Common myeloid progenitor, CD34-positive (primary cell): ENCODE results near the gene AKT3.

Experiments
- CTCF ChIA-PET: fragments of 350-600 bp; sonication (Branson Sonifier 250); formaldehyde crosslinking; loops from one replicate; lab custom pipeline; 2021; ENCODE audit warnings: antibody characterized with exemption; lab: Charles Lee
- POLR2A ChIA-PET: fragments of 350-600 bp; sonication (Branson Sonifier 250); formaldehyde crosslinking; loops from one replicate; lab custom pipeline; 2021; ENCODE audit warnings: antibody characterized with exemption; lab: Charles Lee
- DNase-seq, 3 donors: peaks; one replicate each; pipeline versions ENCODE4 v3.0.0 to v3.0.0-alpha.2; 2013
- H3K27ac ChIP-seq, 2 experiments: 1 replicate in 1 of 2; 2 replicates in 1 of 2; pipeline ENCODE4 v1.7.0; 2013; ENCODE audit warnings: inconsistent platforms in 2 of 2, low read length in 2 of 2, mild to moderate bottlenecking in 2 of 2, low read depth in 1 of 2, moderate library complexity in 1 of 2; ENCODE audit not compliant: severe bottlenecking in 2 of 2, insufficient read depth in 1 of 2, poor library complexity in 1 of 2
- H3K27me3 ChIP-seq, 5 experiments: replicated peaks in 2 of 5; 1 replicate in 3 of 5; 2 replicates in 2 of 5; pipeline versions ENCODE4 v1.6.1 to v1.7.0; 2013; ENCODE audit warnings: low read length in 4 of 5, mild to moderate bottlenecking in 2 of 5, moderate library complexity in 2 of 5, inconsistent platforms in 1 of 5; ENCODE audit not compliant: insufficient read depth in 5 of 5, control insufficient read depth in 4 of 5
- H3K36me3 ChIP-seq, 4 experiments: 1 replicate in 2 of 4; 2 replicates in 2 of 4; pipeline versions ENCODE4 v1.6.1 to v1.7.0; 2013; ENCODE audit warnings: low read length in 3 of 4, control low read depth in 1 of 4, mild to moderate bottlenecking in 1 of 4; ENCODE audit not compliant: control insufficient read depth in 4 of 4, insufficient read depth in 4 of 4
- H3K4me1 ChIP-seq, 4 experiments: 1 replicate in 3 of 4; 2 replicates in 1 of 4; pipeline versions ENCODE4 v1.6.1 to v1.7.1; 2013; ENCODE audit warnings: low read length in 3 of 4, mild to moderate bottlenecking in 3 of 4, control low read depth in 1 of 4, inconsistent platforms in 1 of 4, moderate library complexity in 1 of 4; ENCODE audit not compliant: control insufficient read depth in 4 of 4, insufficient read depth in 4 of 4; ENCODE audit errors: control extremely low read depth in 1 of 4
- H3K4me3 ChIP-seq, 7 experiments: 1 replicate in 4 of 7; 2 replicates in 3 of 7; pipeline versions ENCODE4 v1.5.1 to v1.7.0; 2013; ENCODE audit warnings: mild to moderate bottlenecking in 7 of 7, low read length in 6 of 7, moderate library complexity in 6 of 7, inconsistent platforms in 2 of 7, low read depth in 2 of 7, control low read depth in 1 of 7; ENCODE audit not compliant: insufficient read depth in 4 of 7, control insufficient read depth in 1 of 7; ENCODE audit errors: extremely low read depth in 1 of 7
- H3K9me3 ChIP-seq, 5 experiments: 1 replicate in 4 of 5; 2 replicates in 1 of 5; pipeline versions ENCODE4 v1.6.1 to v1.7.1; 2013; ENCODE audit warnings: low read length in 4 of 5, mild to moderate bottlenecking in 2 of 5, inconsistent platforms in 1 of 5, low read depth in 1 of 5, moderate library complexity in 1 of 5; ENCODE audit not compliant: control insufficient read depth in 4 of 5, insufficient read depth in 2 of 5; ENCODE audit errors: control extremely low read depth in 1 of 5
- WGBS: methylation state at CpG from one replicate; pipeline ENCODE4 v1.1.5; 2013; ENCODE audit not compliant: insufficient coverage; 5-methylcytosine and 5-hydroxymethylcytosine counted together

AKT3 gene

GRCh38 chr1:243646841-243647240 is 203.2 kb downstream of the AKT3 start:
- H3K4me3 ChIP-seq, result no peak overlapping the region
- H3K4me1 ChIP-seq, result no peaks in the 10 kb centered on the region
- H3K36me3 ChIP-seq, result peaks cover 3 to 49% (median 8%) of the 10 kb centered on the region in 4 experiments
- no peak overlapping the region for H3K27ac ChIP-seq
- H3K9me3 ChIP-seq, result peaks cover 0 to 14% (median 0%) of the 10 kb centered on the region in 5 experiments
- no CpG with 5 or more reads among the region's 2 CpGs for WGBS
- ChIA-PET CTCF (no interaction called here), POLR2A (no interaction called here)
- DNase-seq, result no peak
- H3K27me3 ChIP-seq, result no peaks in the 10 kb centered on the region

GRCh38 chr1:243645281-243645680 is 204.8 kb downstream of the AKT3 start:
- Histone ChIP-seq H3K4me3 (no peak overlapping the region), H3K9me3 (peaks cover 0 to 15% (median 0%) of the 10 kb centered on the region in 5 experiments), H3K27ac (no peak overlapping the region), H3K4me1 (no peaks in the 10 kb centered on the region), H3K36me3 (peaks cover 4 to 53% (median 10%) of the 10 kb centered on the region in 4 experiments), H3K27me3 (no peaks in the 10 kb centered on the region)
- ChIA-PET CTCF (interaction anchor here (1.0 kb wide), 1 partner anchor 19 kb away, joined by 3 read pairs; no protein-coding TSS in a partner anchor), POLR2A (no interaction called here)
- 100% methylated on average over 1 of the region's 6 CpGs for WGBS
- DNase-seq, result no peak

DNA sequence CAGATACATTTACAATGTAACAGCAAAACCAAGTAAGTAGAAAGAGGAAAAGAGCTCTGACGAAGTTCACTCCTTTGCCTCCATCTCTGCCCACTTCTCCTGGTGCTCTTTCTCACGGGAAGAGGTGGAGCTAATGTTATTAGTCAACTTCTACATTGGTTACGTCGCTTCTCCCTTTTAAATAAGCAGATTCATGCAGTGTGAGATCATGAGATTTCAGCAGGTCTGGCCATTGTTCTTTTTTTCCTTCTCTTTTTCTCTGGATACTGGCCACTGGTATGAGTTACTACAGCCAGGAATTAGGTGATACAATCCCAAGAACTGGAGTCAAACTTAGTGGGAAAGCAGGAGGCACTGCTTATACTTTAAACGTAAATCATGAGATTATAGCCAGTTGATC is 207.1 kb downstream of the AKT3 start:
- Histone ChIP-seq H3K27ac (no peak overlapping the region), H3K27me3 (no peaks in the 10 kb centered on the region), H3K9me3 (peaks cover 0 to 33% (median 4%) of the 10 kb centered on the region in 5 experiments), H3K4me1 (no peaks in the 10 kb centered on the region), H3K4me3 (no peak overlapping the region), H3K36me3 (peaks cover 4 to 68% (median 10%) of the 10 kb centered on the region in 4 experiments)
- CTCF ChIA-PET, result no interaction called here
- POLR2A ChIA-PET, result no interaction called here
- no peak for DNase-seq
- 100% methylated on average over 2 of the region's 5 CpGs for WGBS

DNA sequence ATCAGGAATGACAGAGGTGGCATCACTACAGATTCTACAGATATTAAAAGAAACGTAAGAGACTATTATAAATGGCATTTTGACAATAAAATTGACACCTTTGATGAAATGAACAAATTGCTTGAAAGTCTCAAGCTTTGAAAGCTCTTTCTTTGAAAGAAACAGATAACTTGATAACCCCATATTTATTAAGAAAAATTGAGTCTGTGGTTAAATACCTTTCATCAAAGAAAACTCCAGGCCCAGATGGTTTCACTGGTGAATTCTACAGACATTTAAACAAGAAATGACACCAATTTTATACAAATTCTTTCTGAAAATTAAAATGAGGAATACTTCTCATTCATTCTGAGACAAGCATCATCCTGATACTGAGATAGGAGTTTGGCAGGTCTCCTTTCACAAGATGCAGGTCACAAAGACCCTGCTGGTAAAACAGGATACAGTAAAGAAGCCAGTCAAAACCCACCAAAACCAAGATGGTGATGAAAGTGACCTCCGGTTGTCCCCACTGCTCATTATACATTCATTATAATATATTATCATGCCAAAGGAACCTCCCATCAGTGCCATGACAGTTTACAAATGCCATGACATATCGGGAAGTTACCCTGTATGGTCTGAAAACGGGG is 210.9 kb downstream of the AKT3 start:
- DNase-seq, result peak in 1 of 3 donors; percentile 33
- Histone ChIP-seq H3K27me3 (no peaks in the 10 kb centered on the region), H3K9me3 (peaks cover 0 to 24% (median 4%) of the 10 kb centered on the region in 5 experiments), H3K4me3 (no peak overlapping the region), H3K4me1 (no peaks in the 10 kb centered on the region), H3K36me3 (peaks cover 0 to 55% (median 5%) of the 10 kb centered on the region in 4 experiments), H3K27ac (no peak overlapping the region)
- POLR2A ChIA-PET, result no interaction called here
- 95% methylated on average over 3 of the region's 4 CpGs for whole genome bisulfite sequencing
- CTCF ChIA-PET, result no interaction called here

DNA sequence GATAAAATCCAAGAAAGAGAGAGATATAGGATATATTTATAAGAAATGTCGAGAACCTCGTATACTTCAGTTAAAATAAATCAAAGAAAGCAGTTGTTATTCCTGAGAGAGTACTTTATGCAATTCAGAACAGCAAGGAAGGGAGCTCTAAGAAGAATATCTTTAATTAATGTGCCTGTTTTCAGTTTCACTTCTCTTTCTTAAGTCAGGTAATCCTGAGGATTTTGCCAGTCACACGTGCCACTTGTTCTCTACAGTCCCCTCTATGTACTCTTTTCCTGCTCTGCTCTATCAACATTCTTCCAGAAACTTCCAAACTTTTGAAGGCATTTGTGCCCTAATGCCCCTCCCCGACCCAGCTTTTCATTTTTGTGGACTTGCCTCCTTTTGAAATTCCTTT is 211.9 kb downstream of the AKT3 start:
- ChIA-PET CTCF (no interaction called here), POLR2A (interaction anchor here (0.6 kb wide), 1 partner anchor 21 kb away, joined by 3 read pairs; no protein-coding TSS in a partner anchor)
- Histone ChIP-seq H3K4me3 (no peak overlapping the region), H3K36me3 (peaks cover 0 to 56% (median 5%) of the 10 kb centered on the region in 4 experiments), H3K27me3 (no peaks in the 10 kb centered on the region), H3K4me1 (no peaks in the 10 kb centered on the region), H3K9me3 (peaks cover 0 to 24% (median 4%) of the 10 kb centered on the region in 5 experiments), H3K27ac (no peak overlapping the region)
- DNase-seq, result no peak
- WGBS, result 82% methylated on average over 1 of the region's 4 CpGs

- H3K4me3 ChIP-seq, result no peak overlapping the region
- no peaks in the 10 kb centered on the region for H3K4me1 ChIP-seq
- 87% methylated on average over 2 of the region's 2 CpGs for WGBS
- POLR2A ChIA-PET, result no interaction called here
- no peak overlapping the region for H3K27ac ChIP-seq
- CTCF ChIA-PET, result no interaction called here
- DNase-seq, result no peak
- peaks cover 2 to 79% (median 20%) of the 10 kb centered on the region in 4 experiments for H3K36me3 ChIP-seq
- H3K27me3 ChIP-seq, result no peaks in the 10 kb centered on the region
- H3K9me3 ChIP-seq, result peaks cover 4 to 38% (median 9%) of the 10 kb centered on the region in 5 experiments
Observed at GRCh38 chr1:243628476-243628907, 221.6 kb downstream of the AKT3 start.

DNA sequence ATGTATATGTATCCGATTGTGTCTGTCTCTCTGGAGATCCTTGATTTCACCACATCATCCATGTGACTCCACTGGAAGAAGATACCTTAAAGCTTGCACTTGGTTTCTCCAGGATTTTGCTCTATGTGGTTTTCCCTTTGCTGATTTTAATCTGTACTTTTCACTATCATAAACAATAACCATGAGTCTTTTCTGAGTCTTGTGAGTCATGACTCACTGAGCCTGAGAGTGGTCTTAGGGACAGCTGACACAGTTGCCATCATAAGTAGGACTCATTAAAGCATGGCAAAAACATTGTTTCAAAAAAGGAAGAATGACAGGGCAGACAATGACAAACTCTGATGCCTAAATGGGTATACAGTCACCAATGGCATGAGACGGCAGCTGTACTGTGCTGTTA is 226.2 kb downstream of the AKT3 start:
- CTCF ChIA-PET, result no interaction called here
- H3K36me3 ChIP-seq, result peaks cover 6 to 78% (median 21%) of the 10 kb centered on the region in 4 experiments
- H3K4me1 ChIP-seq, result no peaks in the 10 kb centered on the region
- H3K27me3 ChIP-seq, result no peaks in the 10 kb centered on the region
- H3K27ac ChIP-seq, result no peak overlapping the region
- no peak overlapping the region for H3K4me3 ChIP-seq
- POLR2A ChIA-PET, result interaction anchor here (0.6 kb wide), 1 partner anchor 10 kb away, joined by 3 read pairs; no protein-coding TSS in a partner anchor
- 100% methylated on average over 1 of the region's 2 CpGs for WGBS
- peaks cover 6 to 41% (median 15%) of the 10 kb centered on the region in 5 experiments for H3K9me3 ChIP-seq
- no peak for DNase-seq
